Measurements from ENCODE around the gene CCDC39. TPM values are rescaled to one million over a fixed set of nuclear protein-coding genes. Genes with fewer than 3 reads are reported as not detected.
"Not testable (repeated sequence)": the region's sequence is repeated elsewhere in the genome, so short reads cannot be mapped to it uniquely, and the experiment has no call there.

CCDC39 gene
- total RNA-seq, 1 donor from 2014 or later: not detected

GRCh38 chr3:180626844-180627243, 52.4 kb downstream of the CCDC39 start:
- Mint-ChIP-seq H3K27me3 (ENCODE audit: low read depth) (no peaks in the 10 kb centered on the region), H3K36me3 (peaks cover 12% of the 10 kb centered on the region), H3K4me3 (no peak overlapping the region), H3K27ac (no peak overlapping the region), H3K9me3 (peaks cover 4% of the 10 kb centered on the region), H3K4me1 (no peaks in the 10 kb centered on the region)
- TF ChIP-seq, protein P1, sequence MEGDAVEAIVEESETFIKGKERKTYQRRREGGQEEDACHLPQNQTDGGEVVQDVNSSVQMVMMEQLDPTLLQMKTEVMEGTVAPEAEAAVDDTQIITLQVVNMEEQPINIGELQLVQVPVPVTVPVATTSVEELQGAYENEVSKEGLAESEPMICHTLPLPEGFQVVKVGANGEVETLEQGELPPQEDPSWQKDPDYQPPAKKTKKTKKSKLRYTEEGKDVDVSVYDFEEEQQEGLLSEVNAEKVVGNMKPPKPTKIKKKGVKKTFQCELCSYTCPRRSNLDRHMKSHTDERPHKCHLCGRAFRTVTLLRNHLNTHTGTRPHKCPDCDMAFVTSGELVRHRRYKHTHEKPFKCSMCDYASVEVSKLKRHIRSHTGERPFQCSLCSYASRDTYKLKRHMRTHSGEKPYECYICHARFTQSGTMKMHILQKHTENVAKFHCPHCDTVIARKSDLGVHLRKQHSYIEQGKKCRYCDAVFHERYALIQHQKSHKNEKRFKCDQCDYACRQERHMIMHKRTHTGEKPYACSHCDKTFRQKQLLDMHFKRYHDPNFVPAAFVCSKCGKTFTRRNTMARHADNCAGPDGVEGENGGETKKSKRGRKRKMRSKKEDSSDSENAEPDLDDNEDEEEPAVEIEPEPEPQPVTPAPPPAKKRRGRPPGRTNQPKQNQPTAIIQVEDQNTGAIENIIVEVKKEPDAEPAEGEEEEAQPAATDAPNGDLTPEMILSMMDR (IDR thresholded peaks at IDR 0.05; ENCODE audit: unreplicated experiment): no peak
- no peak for DNase-seq (ENCODE audit: low spot score in 2 of 2, unreplicated experiment in 2 of 2)

GRCh38 chr3:180624714-180625113, 54.6 kb downstream of the CCDC39 start:
- Mint-ChIP-seq H3K9me3 (peaks cover 4% of the 10 kb centered on the region), H3K4me1 (no peaks in the 10 kb centered on the region), H3K27ac (no peak overlapping the region), H3K4me3 (no peak overlapping the region), H3K36me3 (peaks cover 12% of the 10 kb centered on the region), H3K27me3 (ENCODE audit: low read depth) (no peaks in the 10 kb centered on the region)
- TF ChIP-seq, protein P1 (IDR thresholded peaks at IDR 0.05; ENCODE audit: unreplicated experiment): no peak
- no peak for DNase-seq (ENCODE audit: low spot score in 2 of 2, unreplicated experiment in 2 of 2)

- H3K27ac Mint-ChIP-seq: no peak overlapping the region
- TF ChIP-seq, protein P1 (IDR thresholded peaks at IDR 0.05; ENCODE audit: unreplicated experiment): no peak
- H3K36me3 Mint-ChIP-seq: peaks cover 8% of the 10 kb centered on the region
- no peaks in the 10 kb centered on the region for H3K27me3 Mint-ChIP-seq (ENCODE audit: low read depth)
- no peaks in the 10 kb centered on the region for H3K4me1 Mint-ChIP-seq
- no peak for DNase-seq (ENCODE audit: low spot score in 2 of 2, unreplicated experiment in 2 of 2)
- no peak overlapping the region for H3K4me3 Mint-ChIP-seq
- H3K9me3 Mint-ChIP-seq: peaks cover under 1% of the 10 kb centered on the region
Observed at GRCh38 chr3:180619723-180620122, 59.6 kb downstream of the CCDC39 start.

GRCh38 chr3:180618563-180618962, 60.7 kb downstream of the CCDC39 start:
- H3K9me3 Mint-ChIP-seq; H3K4me1 Mint-ChIP-seq; DNase-seq (ENCODE audit: low spot score in 2 of 2, unreplicated experiment in 2 of 2); H3K36me3 Mint-ChIP-seq; H3K27me3 Mint-ChIP-seq (ENCODE audit: low read depth); H3K4me3 Mint-ChIP-seq; H3K27ac Mint-ChIP-seq: not testable (repeated sequence)

GRCh38 chr3:180617049-180617448, 62.2 kb downstream of the CCDC39 start:
- TF ChIP-seq, protein P1 (IDR thresholded peaks at IDR 0.05; ENCODE audit: unreplicated experiment): no peak

DNA sequence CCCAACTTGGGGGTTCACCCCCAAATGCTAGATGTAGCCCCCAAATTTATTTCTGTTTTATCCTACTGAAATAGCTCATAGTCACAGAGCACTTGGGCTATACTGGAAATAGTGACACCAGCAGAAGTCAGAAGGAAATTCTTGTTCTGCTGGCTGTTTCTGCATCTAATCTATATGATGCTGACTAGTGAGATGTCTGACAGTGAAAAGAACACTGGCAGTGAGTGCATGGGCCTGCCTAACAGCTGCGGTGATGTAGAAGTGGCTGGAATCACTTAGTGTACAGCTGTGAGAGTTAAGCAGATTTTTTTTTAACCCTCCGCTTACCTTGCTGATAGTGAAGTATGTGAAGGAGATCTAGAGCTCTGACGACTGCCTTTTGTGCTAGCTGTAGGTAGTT, 63.3 kb downstream of the CCDC39 start:
- Mint-ChIP-seq H3K27ac (no peak overlapping the region), H3K4me3 (no peak overlapping the region), H3K9me3 (no peaks in the 10 kb centered on the region), H3K27me3 (ENCODE audit: low read depth) (no peaks in the 10 kb centered on the region), H3K4me1 (no peaks in the 10 kb centered on the region), H3K36me3 (peaks cover 20% of the 10 kb centered on the region)
- TF ChIP-seq, protein P1 (IDR thresholded peaks at IDR 0.05; ENCODE audit: unreplicated experiment): no peak
- no peak for DNase-seq (ENCODE audit: low spot score in 2 of 2, unreplicated experiment in 2 of 2)

More at GRCh38 chr3:180617049-180617448, 62.2 kb downstream of the CCDC39 start:
- DNase-seq (ENCODE audit: low spot score in 2 of 2, unreplicated experiment in 2 of 2): no peak
- Mint-ChIP-seq H3K27me3 (ENCODE audit: low read depth) (no peaks in the 10 kb centered on the region), H3K4me1 (no peaks in the 10 kb centered on the region), H3K9me3 (no peaks in the 10 kb centered on the region), H3K4me3 (no peak overlapping the region), H3K36me3 (peaks cover 14% of the 10 kb centered on the region), H3K27ac (no peak overlapping the region)

Data from mesothelial cell of epicardium (in vitro differentiated cells).